HG03469 (cell line): ENCODE measurements around the gene SIX4.

Experiments
- ATAC-seq: cut with Tn5 transposase; IDR thresholded peaks from one replicate; pipeline ENCODE4 v1.9.1; 2021; ENCODE audit warnings: mild to moderate bottlenecking, moderate library complexity, moderate number of reproducible peaks; ENCODE audit not compliant: unreplicated experiment

SIX4 gene

DNA sequence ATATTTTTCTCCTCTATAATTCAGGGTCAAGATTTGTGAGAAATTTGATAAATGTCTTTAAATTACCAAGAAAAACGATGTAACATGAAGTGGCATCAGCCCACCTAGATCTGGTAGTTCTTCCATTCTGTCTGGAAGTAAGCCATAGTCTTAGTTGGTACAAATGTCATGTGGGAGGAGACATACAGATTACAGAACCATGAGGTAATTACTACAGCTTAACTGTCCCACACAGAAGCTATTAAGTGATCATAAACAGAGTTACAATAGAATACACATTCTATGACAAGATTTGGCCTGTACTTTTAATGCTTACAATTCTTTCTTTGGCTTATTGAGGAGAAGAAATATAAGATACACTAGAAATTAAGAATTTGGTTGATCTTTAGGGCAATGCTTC, 61.2 kb downstream of the SIX4 start:
- no peak for ATAC-seq

DNA sequence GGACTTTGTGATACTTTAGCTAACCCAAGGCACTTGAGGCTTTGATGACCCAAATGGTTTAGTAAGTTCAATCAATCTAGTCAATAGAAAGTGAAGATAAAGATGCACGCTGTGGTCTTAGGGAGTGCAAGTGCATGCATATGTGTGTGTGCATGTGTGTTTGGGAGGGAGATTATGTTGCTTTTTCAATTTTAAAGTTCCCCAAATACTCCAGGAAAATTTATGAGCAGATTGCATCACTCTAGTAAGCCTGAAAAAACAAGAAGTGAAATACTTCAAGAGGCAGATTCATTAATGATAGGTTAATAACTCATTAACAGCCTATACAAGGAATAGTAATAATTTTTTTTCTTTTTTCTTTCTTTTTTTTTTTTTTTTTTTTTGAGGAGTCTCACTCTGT, 62.4 kb downstream of the SIX4 start:
- ATAC-seq: no peak
